ENCODE results near the gene LHX6. TPM values are rescaled to one million over a fixed set of nuclear protein-coding genes. Genes with fewer than 3 reads are reported as not detected.

The LHX6 gene
- total and polyA plus RNA-seq, 2 of the 8 experiments (the other 6 are each of a cell fraction or from before 2014, with no cell fraction given), result 0.92 to 1.2 TPM

DNA sequence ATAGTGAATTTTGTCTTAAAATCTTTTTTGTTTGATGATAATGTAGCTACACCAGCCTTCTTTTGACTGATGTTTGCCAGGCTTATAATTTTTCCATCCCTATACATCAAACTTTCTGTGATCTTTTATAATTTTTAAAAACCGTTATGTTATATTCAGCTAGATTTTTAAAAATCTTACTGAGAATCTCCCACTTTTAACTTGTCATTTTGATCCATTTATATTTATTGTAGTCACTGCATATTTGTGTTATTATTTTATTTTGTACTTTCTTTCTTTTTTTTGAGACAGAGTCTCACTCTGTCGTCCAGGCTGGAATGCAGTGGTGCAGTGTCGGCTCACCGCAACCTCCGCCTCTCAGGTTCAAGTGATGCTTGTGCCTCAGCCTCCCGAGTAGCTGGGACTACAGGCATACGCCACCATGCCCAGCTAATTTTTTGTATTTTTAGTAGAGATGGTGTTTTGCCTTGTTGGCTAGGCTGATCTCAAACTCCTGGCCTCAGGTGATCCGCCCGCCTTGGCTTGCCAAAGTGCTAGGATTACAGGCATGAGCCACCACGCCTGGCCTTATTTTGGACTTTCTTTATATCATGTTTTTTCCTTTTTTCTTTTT lies 48.6 kb upstream of the LHX6 start:
- POLR2A ChIA-PET (ENCODE audit: partially characterized antibody), result interaction anchor here (1.0 to 1.3 kb wide), 2 partner anchors 12 to 13 kb away, joined by 3 read pairs; partner anchors contain the start of genes MRRF and RBM18

More for the DNA sequence above, 48.6 kb upstream of the LHX6 start:
- CTCF ChIA-PET (ENCODE audit: partially characterized antibody), result interaction anchor here (1.1 to 1.5 kb wide), 2 partner anchors 12 to 151 kb away, joined by 3 read pairs; partner anchors contain the start of genes MRRF and RBM18
- no peak overlapping the region for H4K91ac ChIP-seq (replicated peaks; ENCODE audit: insufficient read length, low read length)
- H4K8ac ChIP-seq (ENCODE audit: extremely low read depth, insufficient read depth, low read length), result no peak overlapping the region
- no peak overlapping the region for H3K9ac ChIP-seq (replicated peaks in 1 of 4; ENCODE audit: extremely low read depth in 1 of 4, low read depth in 3 of 4, low read length in 3 of 4)
- no peak overlapping the region for H2BK20ac ChIP-seq (ENCODE audit: low read length)
- no peak overlapping the region for H3K4me2 ChIP-seq (ENCODE audit: insufficient read depth in 1 of 2, low read depth in 2 of 2, low read length in 2 of 2)
- H3K4me3 ChIP-seq (ENCODE audit: extremely low read depth in 1 of 4, insufficient read depth in 2 of 4, low read depth in 3 of 4, low read length in 4 of 4), result no peak overlapping the region
- H3K27me3 ChIP-seq (replicated peaks in 1 of 4; ENCODE audit: control insufficient read depth in 3 of 4, extremely low read depth in 1 of 4, insufficient read depth in 3 of 4, low read length in 3 of 4), result no peaks in the 10 kb centered on the region
- H3K27ac ChIP-seq (ENCODE audit: low read depth, low read length), result no peak overlapping the region
- H2AK5ac ChIP-seq (ENCODE audit: low read depth, low read length), result no peak overlapping the region
- H3K23ac ChIP-seq (ENCODE audit: insufficient read length), result no peak overlapping the region
- H3K14ac ChIP-seq (ENCODE audit: insufficient read length), result no peak overlapping the region
- FAIRE-seq (no peak), DNase-seq (ENCODE audit: low read depth in 1 of 2, low spot score in 2 of 2) (no peak)
- 0 out of 2 replicates have a peak, but pooled peaks cover 2% of the 10 kb centered on the region for H3K79me1 ChIP-seq (ENCODE audit: low read depth, low read length)
- no peak overlapping the region for H3K56ac ChIP-seq (replicated peaks; ENCODE audit: insufficient read length, low read depth, low read length)
- TF ChIP-seq CTBP2 (IDR thresholded peaks at IDR 0.05; ENCODE audit: borderline replicate concordance, insufficient read depth, insufficient read length, low read length) (no peak), BCL11A (IDR thresholded peaks at IDR 0.05; ENCODE audit: low read depth in 2 of 2, low read length in 2 of 2) (no peak), GTF2F1 (IDR thresholded peaks at IDR 0.05; ENCODE audit: borderline replicate concordance, low read depth, low read length) (no peak), CEBPB (IDR thresholded peaks at IDR 0.05; ENCODE audit: low read depth, low read length) (no peak)
- TF ChIP-seq, protein P1, sequence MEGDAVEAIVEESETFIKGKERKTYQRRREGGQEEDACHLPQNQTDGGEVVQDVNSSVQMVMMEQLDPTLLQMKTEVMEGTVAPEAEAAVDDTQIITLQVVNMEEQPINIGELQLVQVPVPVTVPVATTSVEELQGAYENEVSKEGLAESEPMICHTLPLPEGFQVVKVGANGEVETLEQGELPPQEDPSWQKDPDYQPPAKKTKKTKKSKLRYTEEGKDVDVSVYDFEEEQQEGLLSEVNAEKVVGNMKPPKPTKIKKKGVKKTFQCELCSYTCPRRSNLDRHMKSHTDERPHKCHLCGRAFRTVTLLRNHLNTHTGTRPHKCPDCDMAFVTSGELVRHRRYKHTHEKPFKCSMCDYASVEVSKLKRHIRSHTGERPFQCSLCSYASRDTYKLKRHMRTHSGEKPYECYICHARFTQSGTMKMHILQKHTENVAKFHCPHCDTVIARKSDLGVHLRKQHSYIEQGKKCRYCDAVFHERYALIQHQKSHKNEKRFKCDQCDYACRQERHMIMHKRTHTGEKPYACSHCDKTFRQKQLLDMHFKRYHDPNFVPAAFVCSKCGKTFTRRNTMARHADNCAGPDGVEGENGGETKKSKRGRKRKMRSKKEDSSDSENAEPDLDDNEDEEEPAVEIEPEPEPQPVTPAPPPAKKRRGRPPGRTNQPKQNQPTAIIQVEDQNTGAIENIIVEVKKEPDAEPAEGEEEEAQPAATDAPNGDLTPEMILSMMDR (IDR thresholded peaks at IDR 0.05; ENCODE audit: control extremely low read depth in 1 of 3, insufficient read depth in 1 of 3, low read depth in 1 of 3, low read length in 3 of 3), result no peak
- no peak overlapping the region for H3K18ac ChIP-seq (ENCODE audit: extremely low read depth, low read length)
- H2BK5ac ChIP-seq (ENCODE audit: low read depth, low read length), result no peak overlapping the region
- H3K4me1 ChIP-seq (replicated peaks in 1 of 4; ENCODE audit: control insufficient read depth in 3 of 4, insufficient read depth in 4 of 4, low read length in 3 of 4), result peaks cover 0 to 2% (median under 1%) of the 10 kb centered on the region in 4 experiments; a peak in 3 of 7 replicates
- H3K9me3 ChIP-seq (ENCODE audit: insufficient read depth in 2 of 2, low read depth in 1 of 2, low read length in 1 of 2), result peaks cover 0 to 6% of the 10 kb centered on the region in 2 experiments; a peak in 1 of 4 replicates
- peaks cover 0 to 15% (median 5%) of the 10 kb centered on the region in 4 experiments; a peak in 5 of 8 replicates for H3K36me3 ChIP-seq (ENCODE audit: control insufficient read depth in 2 of 4, insufficient read depth in 4 of 4, low read length in 3 of 4)
- peaks cover 0 to 19% of the 10 kb centered on the region in 2 experiments; a peak in 2 of 4 replicates for H3K79me2 ChIP-seq (ENCODE audit: control insufficient read depth in 1 of 2, insufficient read depth in 2 of 2, low read length in 2 of 2)
- no peak overlapping the region for H2BK12ac ChIP-seq (ENCODE audit: low read depth, low read length)
- no peak overlapping the region for H2BK15ac ChIP-seq (ENCODE audit: low read length)
- 98% methylated on average over 10 of the region's 10 CpGs; no CpG with 5 or more reads in 1 of the 2 experiments for WGBS, 2 experiments (ENCODE audit: extremely low coverage in 1 of 2, insufficient coverage in 1 of 2, insufficient read length in 1 of 2, insufficient replicate concordance in 2 of 2, low coverage in 1 of 2, low lambda C conversion rate in 2 of 2, missing lambda C conversion rate in 1 of 2)
- no peak overlapping the region for H2AFZ ChIP-seq (ENCODE audit: low read length)
- H3K23me2 ChIP-seq (ENCODE audit: low read depth, low read length), result no peaks in the 10 kb centered on the region; the same call in 1 of the 2 replicates
- peaks cover 1 to 2% of the 10 kb centered on the region in 2 experiments for H4K20me1 ChIP-seq (replicated peaks in 1 of 2; ENCODE audit: control insufficient read depth in 1 of 2, insufficient read depth in 2 of 2, low read length in 2 of 2)
- no peak overlapping the region for H4K5ac ChIP-seq (ENCODE audit: insufficient read length, low read depth, low read length)
- H3K4ac ChIP-seq (replicated peaks; ENCODE audit: insufficient read length, low read depth, low read length), result no peak overlapping the region
- no peak overlapping the region for H2BK120ac ChIP-seq (replicated peaks; ENCODE audit: low read depth, low read length)
